ENCODE measurements around the gene CARD16.
"Not testable (repeated sequence)": the region's sequence is repeated elsewhere in the genome, so short reads cannot be mapped to it uniquely, and the experiment has no call there.

Gene CARD16

DNA sequence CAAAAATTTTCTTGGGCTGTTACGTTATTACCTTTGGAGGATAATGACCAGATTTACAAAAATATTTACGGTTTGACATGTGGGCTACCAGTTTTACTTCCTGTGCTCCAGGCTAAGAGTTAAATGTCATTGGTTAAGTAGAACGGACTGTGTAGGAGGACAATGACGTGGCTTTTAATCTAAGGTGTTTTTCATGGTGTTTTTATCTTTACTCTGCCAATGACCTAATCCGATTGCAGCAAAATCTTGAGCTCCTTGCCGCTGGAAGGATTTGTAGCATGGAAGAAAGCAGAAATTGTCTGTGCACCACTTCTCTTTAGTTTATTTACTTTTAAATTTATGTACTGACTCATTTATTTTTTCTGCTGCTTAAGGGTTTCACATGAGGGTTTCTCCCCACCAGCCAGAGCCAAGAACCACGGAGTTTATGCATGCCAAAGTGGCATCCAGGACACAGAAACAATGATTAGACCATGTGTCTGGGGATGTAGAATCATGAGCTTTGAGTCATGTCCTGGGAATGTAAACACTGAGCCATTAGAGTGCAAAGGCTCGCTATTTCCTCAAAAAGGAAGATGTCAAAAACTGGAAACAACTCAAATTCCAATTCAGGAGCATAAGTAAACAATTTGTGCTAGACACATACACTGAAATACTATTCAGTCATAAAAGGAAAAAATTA, 1.9 kb upstream of the CARD16 start:
- no peak for DNase-seq

DNA sequence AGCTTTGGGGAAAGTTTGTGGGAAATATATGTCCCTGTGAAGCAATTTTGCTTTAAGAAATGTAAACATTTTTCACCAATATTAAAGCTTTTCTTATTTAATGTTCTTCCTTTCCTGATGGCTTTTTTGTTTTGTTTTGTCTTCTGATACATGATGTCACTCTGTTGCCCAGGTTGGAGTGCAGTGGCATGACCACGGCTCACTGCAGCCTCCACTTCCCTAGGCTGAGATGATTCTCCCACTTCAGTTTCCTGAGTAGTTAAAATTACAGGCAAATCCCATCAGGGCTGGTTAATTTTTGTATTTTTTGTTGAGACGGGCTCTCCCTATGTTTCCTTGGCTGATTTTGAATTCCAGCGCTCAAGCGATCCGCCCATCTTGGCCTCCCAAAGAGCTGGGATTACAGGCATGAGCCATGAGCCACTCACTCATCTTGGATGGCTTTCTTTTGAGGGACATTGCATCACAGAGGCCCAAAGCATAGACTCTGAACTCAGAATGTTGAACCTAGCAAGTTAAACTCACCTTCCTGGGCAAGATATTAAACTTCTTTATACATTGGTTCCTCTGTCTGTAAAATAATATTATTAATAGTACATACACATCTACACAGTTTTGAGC, 651 bp upstream of the CARD16 start:
- no peak for DNase-seq

DNA sequence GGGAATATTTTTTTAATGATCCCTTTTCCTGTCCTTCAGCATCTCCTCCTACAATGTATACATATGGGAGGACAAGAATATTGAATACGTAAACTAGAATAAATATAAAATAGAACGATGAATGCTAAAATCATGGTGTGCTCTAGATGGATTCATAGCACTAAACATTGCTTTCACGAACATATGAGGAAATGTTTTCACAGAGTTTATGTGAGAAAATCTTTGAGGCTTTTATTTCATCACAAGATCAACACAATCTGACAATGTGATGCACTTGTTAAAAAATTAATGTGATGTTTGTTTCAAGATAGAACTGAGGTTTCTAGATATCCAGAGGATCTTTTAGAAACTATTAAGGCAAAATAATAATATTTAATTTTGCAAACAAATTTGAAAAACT, 3.0 kb downstream of the CARD16 start:
- no peak for DNase-seq

DNA sequence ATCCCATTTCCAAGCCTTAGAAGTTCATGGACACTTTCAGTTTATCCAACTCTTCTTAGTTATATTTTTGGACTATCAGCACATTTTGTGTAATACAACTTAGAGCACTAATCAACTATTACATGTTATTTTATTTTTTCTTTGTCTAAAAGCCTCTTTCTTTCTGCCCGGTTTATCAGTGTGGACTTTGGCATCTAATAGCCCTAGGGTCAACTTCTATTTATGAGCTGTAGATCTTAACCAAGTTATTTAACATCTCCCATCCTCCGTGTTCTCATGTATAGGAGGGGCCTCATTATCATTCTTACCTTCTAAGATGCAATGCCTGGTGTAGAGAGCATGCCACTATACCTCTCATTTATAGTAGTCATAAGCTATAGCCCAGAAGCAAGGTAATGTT, 4.4 kb downstream of the CARD16 start:
- no peak for DNase-seq

DNA sequence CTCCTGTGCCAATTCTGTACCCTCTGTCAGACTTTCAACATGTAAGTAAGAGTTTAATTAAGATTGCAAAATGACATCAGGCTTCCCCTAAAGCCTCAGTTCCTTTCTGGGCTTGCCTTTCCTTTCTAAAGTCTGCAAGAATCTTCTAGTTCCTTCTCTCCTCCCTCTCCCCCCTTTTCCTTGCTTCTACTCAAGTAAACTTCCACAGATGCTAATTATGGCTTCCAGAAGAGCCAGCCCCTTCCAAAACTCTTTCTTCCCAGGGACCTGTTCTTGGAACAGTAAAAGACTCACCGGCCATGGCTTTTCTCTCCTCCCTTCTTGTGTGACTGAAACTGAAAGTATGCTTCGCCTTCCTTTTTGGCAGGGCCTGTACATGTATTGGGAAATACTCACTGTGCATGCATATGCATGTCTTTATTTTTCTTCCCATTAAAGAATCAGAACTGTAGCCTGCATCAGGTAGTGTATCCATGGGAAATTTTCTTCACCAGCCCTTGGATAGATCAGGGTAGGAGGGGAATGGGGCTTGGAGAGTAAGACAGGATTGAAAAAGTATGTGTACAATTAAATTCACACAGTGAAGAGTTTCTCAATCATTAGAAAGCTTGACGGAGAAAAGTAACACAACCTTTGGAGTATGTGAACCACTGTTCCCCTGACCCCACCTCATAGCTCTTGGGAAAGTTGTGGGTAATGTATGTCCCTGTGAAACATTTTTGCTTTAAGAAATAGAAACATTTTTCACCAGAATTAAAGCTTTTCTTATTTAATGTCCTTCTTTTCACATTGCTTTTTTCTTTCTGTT, 10.1 kb downstream of the CARD16 start, which contains the start of gene CASP1:
TSS of gene CASP1 (minus strand) at position 332 of the 808 bp plus-strand sequence. CDS start at position 301, 31 bp downstream.
- peak in 1 of 2 donors; percentile 27 for DNase-seq

- not testable (repeated sequence) for DNase-seq
Observed at GRCh38 chr11:105034388-105034787, 10.7 kb downstream of the CARD16 start.

DNA sequence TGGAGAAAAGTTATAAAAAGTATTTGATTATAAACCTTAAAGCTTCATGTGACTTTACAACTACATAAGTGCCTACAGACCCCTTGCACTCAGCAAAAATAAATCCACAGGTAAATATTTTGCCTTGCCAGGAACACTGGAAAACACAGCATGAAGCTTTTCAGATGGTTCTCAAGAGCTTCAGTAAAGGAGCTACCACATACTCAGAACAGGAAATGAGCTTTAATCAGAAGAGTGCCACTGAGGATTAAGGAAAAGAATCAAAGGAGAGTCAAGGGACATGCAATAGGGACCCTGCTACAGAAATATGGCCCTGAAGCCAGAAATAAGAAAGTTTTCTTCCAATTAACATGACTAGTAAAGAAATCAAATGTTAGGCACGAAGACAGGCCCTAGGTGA, 11.4 kb downstream of the CARD16 start:
- no peak for DNase-seq

GRCh38 chr11:105033343-105033742, 11.8 kb downstream of the CARD16 start:
- no peak for DNase-seq

- DNase-seq = no peak
Observed at GRCh38 chr11:105032495-105032894, 12.6 kb downstream of the CARD16 start.

- no peak for DNase-seq
Observed at GRCh38 chr11:105027678-105028077, 17.5 kb downstream of the CARD16 start.

DNA sequence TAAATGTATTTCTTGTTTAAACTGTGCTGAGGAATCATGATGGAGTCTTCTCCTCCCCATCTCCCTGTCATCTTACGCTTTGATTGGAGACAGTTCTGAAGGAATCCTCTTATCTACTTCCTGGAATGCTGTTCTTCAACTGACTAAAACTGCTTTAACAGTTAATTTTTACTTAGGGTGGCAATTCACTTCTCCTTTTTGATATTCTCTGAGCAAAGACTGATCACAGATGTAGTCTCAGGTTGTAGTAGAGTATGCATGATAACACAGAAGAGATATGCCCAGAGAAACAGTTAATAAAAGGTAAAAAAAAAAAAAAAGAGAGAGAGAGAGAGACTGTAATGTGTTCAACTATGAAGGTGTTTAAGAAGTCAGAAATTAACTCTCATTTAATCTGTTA, 20.7 kb downstream of the CARD16 start:
- DNase-seq = no peak

DNA sequence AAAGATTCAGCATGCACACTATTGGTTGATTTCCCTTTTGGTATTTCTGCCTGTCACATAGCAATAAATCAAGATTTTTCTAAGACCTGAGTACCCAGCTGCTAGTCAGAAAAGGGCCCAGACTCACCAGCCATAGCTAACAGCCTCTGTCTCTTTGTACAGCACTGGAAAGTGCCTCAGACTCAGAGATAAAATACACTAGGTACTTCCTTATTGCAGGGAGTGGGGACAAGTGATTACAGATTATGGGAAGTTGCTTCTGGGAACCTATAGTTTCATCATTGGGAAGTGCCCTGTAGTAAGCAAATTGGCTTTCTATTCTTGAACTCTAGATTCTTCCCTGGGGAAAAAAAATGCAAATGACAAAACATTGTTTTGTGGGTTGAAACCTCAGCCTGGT, 22.1 kb downstream of the CARD16 start, which contains the start of gene CASP5:
TSS of gene CASP5 (minus strand) at position 166 of the 400 bp plus-strand sequence. CDS start at position 134, 32 bp downstream.
- no peak for DNase-seq

- no peak for DNase-seq
Observed at GRCh38 chr11:105022527-105022926, 22.6 kb downstream of the CARD16 start.

- no peak for DNase-seq
Observed at GRCh38 chr11:105007463-105007862, 37.7 kb downstream of the CARD16 start.

- DNase-seq = no peak
Observed at GRCh38 chr11:105005451-105005845, 39.7 kb downstream of the CARD16 start.

DNA sequence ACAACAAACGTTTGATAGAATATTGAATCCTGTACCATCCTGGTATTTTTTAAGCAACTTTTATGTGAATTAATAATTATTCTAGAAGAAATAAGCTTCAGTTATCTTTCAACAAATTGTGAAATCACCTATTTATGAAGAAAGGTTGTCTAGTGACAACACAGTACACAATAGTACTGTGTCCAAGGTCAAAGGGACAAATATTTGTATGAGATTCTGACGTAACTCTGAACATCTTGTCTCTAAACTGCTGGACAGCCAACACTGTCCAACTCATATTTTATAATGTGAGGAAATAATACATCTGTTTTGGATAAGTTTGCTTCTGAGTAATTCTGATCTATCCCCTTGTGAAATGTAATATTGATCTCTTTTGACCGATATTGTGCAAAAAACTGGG, 41.1 kb downstream of the CARD16 start:
- no peak for DNase-seq

- DNase-seq = no peak
Observed at GRCh38 chr11:105003151-105003550, 42.0 kb downstream of the CARD16 start.

DNA sequence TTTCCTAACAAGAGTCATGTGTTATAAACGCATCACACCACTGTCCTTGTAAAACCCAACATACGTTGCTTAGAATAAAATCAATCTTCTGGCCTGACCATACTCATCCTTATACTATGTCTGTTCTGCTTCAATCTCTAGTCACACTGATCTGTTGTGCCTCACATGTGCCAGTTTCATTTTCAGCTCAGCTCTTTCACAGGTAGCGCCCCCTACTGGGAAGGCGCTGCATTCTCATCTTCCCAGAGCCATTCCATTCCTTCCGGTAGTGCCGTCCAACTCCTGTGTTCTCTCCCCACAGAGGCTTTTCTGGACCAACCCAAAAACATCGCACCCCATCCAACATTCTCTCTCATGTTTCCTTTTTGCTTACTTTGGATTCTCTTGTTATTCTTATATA, 44.3 kb downstream of the CARD16 start:
- DNase-seq = peak; percentile 62 to 64

GRCh38 chr11:105000167-105000566, 45.0 kb downstream of the CARD16 start:
- DNase-seq = peak in 1 of 2 donors; percentile 5

DNA sequence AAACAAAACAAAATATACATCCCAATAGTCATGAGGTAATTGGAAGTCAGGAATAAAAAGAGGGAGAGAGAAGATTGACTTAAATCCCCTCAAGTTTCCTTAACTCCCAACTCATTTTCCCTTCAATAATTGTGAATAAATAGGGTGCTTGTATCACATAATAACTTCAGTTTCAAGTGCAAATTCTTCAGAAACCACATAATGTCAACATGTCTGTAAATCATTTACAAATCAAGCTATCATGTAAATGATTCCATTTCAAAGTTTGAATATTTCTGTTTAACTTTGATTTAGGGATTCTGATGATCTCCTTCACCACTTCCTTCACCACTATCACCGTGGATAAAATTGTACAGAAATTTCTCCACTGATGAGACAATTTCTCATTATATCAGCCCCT, 45.4 kb downstream of the CARD16 start:
- DNase-seq = no peak

DNA sequence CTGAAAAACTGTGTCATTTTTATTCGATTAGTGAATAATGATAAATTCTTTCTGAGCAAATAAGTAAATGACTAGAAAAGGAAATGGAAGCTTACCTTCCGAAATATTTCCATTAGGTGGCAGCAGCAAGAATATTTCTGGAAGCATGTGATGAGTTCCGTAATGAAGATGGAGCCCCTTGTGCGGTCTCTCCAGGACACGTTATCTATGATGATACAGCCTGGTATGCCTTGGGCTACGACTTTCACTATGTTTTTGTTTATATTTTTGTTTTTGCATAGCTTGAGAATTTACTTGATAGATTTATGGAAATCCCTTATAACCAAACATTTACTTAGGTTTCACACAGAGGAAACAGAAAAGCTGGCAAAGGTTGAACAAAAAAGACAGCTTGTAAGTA, 47.8 kb downstream of the CARD16 start:
- no peak for DNase-seq

- no peak for DNase-seq
Observed at GRCh38 chr11:104995001-104995408, 50.1 kb downstream of the CARD16 start.

GRCh38 chr11:104992781-104993180, 52.4 kb downstream of the CARD16 start:
- DNase-seq = no peak

GRCh38 chr11:104991994-104992393, 53.1 kb downstream of the CARD16 start:
- no peak for DNase-seq

Data from stimulated activated CD4-positive, alpha-beta T cell treated with anti-CD3 and anti-CD28 coated beads, Interleukin-2, amount 100 ng/mL, for 24 hours (primary cell).